Endothelial cell of umbilical vein (primary cell): ENCODE measurements around the gene TMPRSS11E. TPM values are rescaled to one million over a fixed set of nuclear protein-coding genes. Genes with fewer than 3 reads are reported as not detected.

Experiments used
- BruUV-seq: library from RNA; stranded (reverse); fragments of 400-500 nt; replicated peaks from 2 replicates; lab custom pipeline; 2021; lab: Mats Ljungman, UMichigan
- CTCF ChIA-PET: fragments of 300-600, 350-600 bp; sonication (Branson Sonifier 250); formaldehyde crosslinking; loops from one replicate; lab custom pipeline; 2021; ENCODE audit warnings: antibody characterized with exemption, inconsistent platforms; lab: Charles Lee
- POLR2A ChIA-PET: fragments of 300-600, 350-600 bp; sonication (Branson Sonifier 250); formaldehyde crosslinking; loops from one replicate; lab custom pipeline; 2021; ENCODE audit warnings: antibody characterized with exemption, inconsistent platforms; lab: Charles Lee
- DNase-seq: peaks from one replicate; pipeline ENCODE4 v3.0.0-alpha.2; 2011; ENCODE audit warnings: low read depth, low spot score
- FAIRE-seq: peaks from 2 replicates; lab custom pipeline; 2011; peaks lifted over from hg19 to GRCh38; lab: Jason Lieb, UNC
- H2AFZ ChIP-seq: 2 replicates; pipeline ENCODE4 v1.6.0; 2012; ENCODE audit warnings: low read depth, low read length, control low read depth, inconsistent platforms
- H3K27ac ChIP-seq: 2 replicates; pipeline ENCODE4 v1.5.1; 2011; ENCODE audit warnings: low read depth, mild to moderate bottlenecking, control low read depth, low read length, moderate library complexity; ENCODE audit not compliant: insufficient read depth
- H3K27me3 ChIP-seq, 2 experiments: 2 replicates each; pipeline versions ENCODE4 v1.6.0 to v1.6.1; 2011; ENCODE audit warnings: low read length in 2 of 2, mixed read lengths in 1 of 2; ENCODE audit not compliant: control insufficient read depth in 2 of 2, insufficient read depth in 2 of 2
- H3K36me3 ChIP-seq, 2 experiments: 2 replicates in 1 of 2; 3 replicates in 1 of 2; pipeline ENCODE4 v1.5.1; 2011; ENCODE audit warnings: low read length in 2 of 2, mild to moderate bottlenecking in 1 of 2, moderate library complexity in 1 of 2; ENCODE audit not compliant: control insufficient read depth in 2 of 2, insufficient read depth in 2 of 2; ENCODE audit errors: extremely low read depth in 1 of 2
- H3K4me1 ChIP-seq: 3 replicates; pipeline ENCODE4 v1.5.1; 2011; ENCODE audit warnings: mild to moderate bottlenecking, low read length; ENCODE audit not compliant: control insufficient read depth, insufficient read depth; ENCODE audit errors: extremely low read depth
- H3K4me2 ChIP-seq: 2 replicates; pipeline ENCODE4 v1.6.1; 2011; ENCODE audit warnings: low read length, control low read depth, mixed read lengths; ENCODE audit not compliant: insufficient read depth
- H3K4me3 ChIP-seq, 3 experiments: fragments of 200-600 bp in 1 of 3; sonication (generic), shearing (Covaris generic) in 1 of 3; replicated peaks in 1 of 3; 2 replicates each; pipeline ENCODE4 v1.5.1; 2011 to 2016; ENCODE audit warnings: control low read depth in 3 of 3, low read length in 3 of 3, mild to moderate bottlenecking in 2 of 3, inconsistent platforms in 1 of 3, low read depth in 1 of 3, moderate library complexity in 1 of 3; ENCODE audit not compliant: insufficient read depth in 1 of 3
- H3K79me2 ChIP-seq: 2 replicates; pipeline ENCODE4 v1.6.0; 2012; ENCODE audit warnings: low read length, inconsistent platforms; ENCODE audit not compliant: control insufficient read depth, insufficient read depth
- H3K9ac ChIP-seq: replicated peaks from 2 replicates; pipeline ENCODE3; 2011; ENCODE audit warnings: low read length, control low read depth; ENCODE audit not compliant: insufficient read depth; ENCODE audit errors: extremely low read depth
- H3K9me1 ChIP-seq: replicated peaks from 3 replicates; pipeline ENCODE4 v1.6.0; 2011; ENCODE audit warnings: mild to moderate bottlenecking, low read length; ENCODE audit not compliant: control insufficient read depth, insufficient read depth; ENCODE audit errors: extremely low read depth
- H3K9me3 ChIP-seq: replicated peaks from 2 replicates; pipeline ENCODE4 v1.5.1; 2012; ENCODE audit warnings: low read length, inconsistent platforms; ENCODE audit not compliant: control insufficient read depth, insufficient read depth
- H4K20me1 ChIP-seq: replicated peaks from 2 replicates; pipeline ENCODE3; 2011; ENCODE audit warnings: mild to moderate bottlenecking, low read length; ENCODE audit not compliant: control insufficient read depth, insufficient read depth; ENCODE audit errors: extremely low read depth
- CTCF ChIP-seq, 2 donors: IDR thresholded peaks; 1 replicate in 1 of 2; 2 replicates in 1 of 2; pipeline ENCODE4 v1.5.1; 2011; ENCODE audit warnings: low read length in 2 of 2, mild to moderate bottlenecking in 2 of 2, moderate library complexity in 2 of 2, control low read depth in 1 of 2, inconsistent platforms in 1 of 2, low read depth in 1 of 2; ENCODE audit not compliant: insufficient read depth in 1 of 2; ENCODE audit errors: extremely low read depth in 1 of 2
- EZH2 ChIP-seq: IDR thresholded peaks from 2 replicates; pipeline ENCODE4 v1.6.1; 2012; ENCODE audit warnings: borderline replicate concordance, low read depth, mild to moderate bottlenecking, moderate library complexity, low read length, inconsistent platforms; ENCODE audit not compliant: severe bottlenecking
- FOS ChIP-seq: IDR thresholded peaks from 2 replicates; pipeline ENCODE4 v1.6.1; 2011; ENCODE audit warnings: mild to moderate bottlenecking, low read length, moderate library complexity, borderline replicate concordance; ENCODE audit not compliant: insufficient read depth
- GATA2 ChIP-seq: IDR thresholded peaks from 2 replicates; pipeline ENCODE4 v1.7.0; 2011; ENCODE audit warnings: low read depth, mild to moderate bottlenecking, moderate library complexity, mixed read lengths, low read length; ENCODE audit not compliant: insufficient read length, insufficient read depth
- JUN ChIP-seq: IDR thresholded peaks from 2 replicates; pipeline ENCODE4 v1.6.1; 2011; ENCODE audit warnings: borderline replicate concordance, low read depth; ENCODE audit not compliant: insufficient read length, insufficient read depth
- MYC ChIP-seq: IDR thresholded peaks from one replicate; pipeline ENCODE4 v1.6.1; 2011; ENCODE audit warnings: mild to moderate bottlenecking, low read depth, low read length
- POLR2A ChIP-seq: IDR thresholded peaks from 2 replicates; pipeline ENCODE4 v1.6.1; 2012; ENCODE audit warnings: low read depth, mild to moderate bottlenecking, control low read depth, low read length
- POLR2AphosphoS5 ChIP-seq: IDR thresholded peaks from 2 replicates; pipeline ENCODE4 v1.6.1; 2012; ENCODE audit warnings: low read depth, mild to moderate bottlenecking, control low read depth, low read length, moderate library complexity; ENCODE audit not compliant: insufficient read depth
- dilution Hi-C: fragments of 300-500 bp; cut with MboI; formaldehyde crosslinking; loops from one replicate; pipeline ENCODE4 v1.15.0; 2019; ENCODE audit warnings: low sequenced_read_pairs; ENCODE audit not compliant: extremely low pct_ligation_motif_present
- intact Hi-C: fragments of 100-400 bp; cut with micrococcal nuclease; formaldehyde crosslinking; loops from one replicate; pipeline ENCODE4 v1.10.0; 2022
- polyA plus RNA-seq, 4 experiments: library from polyadenylated mRNA; depleted of rRNA in 3 of 4; stranded (reverse) in 3 of 4; unstranded in 1 of 4; fragments of >200 nt; gene quantifications; 2 replicates each; pipeline versions ENCODE4 v1.2.1 to v1.2.3, GENCODE V29; 2011 to 2012; ENCODE audit warnings: missing spikeins in 1 of 4
- total RNA-seq: library from RNA; stranded (reverse); gene quantifications from 2 replicates; pipeline ENCODE4 v1.2.3, GENCODE V29; 2021
- TF ChIP-seq, protein P1 (sequence below): IDR thresholded peaks from 2 replicates; pipeline ENCODE4 v1.6.1; 2011; ENCODE audit not compliant: insufficient read depth, insufficient read length

The TMPRSS11E gene
- total and polyA plus RNA-seq, 2 donors (not counting 3 experiments of a cell fraction or from before 2014, with no cell fraction given) = not detected

DNA sequence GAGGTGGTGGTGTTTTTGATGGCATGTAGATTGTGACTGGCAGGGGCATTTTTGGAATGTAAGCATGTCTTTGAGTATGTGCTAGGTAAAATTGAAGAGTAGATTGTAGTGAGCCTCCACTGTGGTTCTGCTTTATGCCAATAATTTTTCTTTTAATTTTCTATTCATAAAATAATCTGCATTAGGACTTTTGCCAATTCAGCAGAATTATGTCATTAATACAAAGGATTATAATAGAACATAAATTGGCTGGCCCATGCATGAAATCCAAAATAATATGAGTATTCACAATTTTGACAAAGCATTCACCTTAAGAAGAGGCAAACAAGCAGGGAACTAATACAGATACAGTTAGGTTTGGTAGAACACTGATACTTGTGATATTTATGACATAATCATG lies 14.9 kb upstream of the TMPRSS11E start:
- no TSS peak for BruUV-seq
- Histone ChIP-seq H3K27me3 (no peaks in the 10 kb centered on the region), H3K9me1 (no peaks in the 10 kb centered on the region), H4K20me1 (no peaks in the 10 kb centered on the region), H2AFZ (no peak overlapping the region), H3K9me3 (no peaks in the 10 kb centered on the region), H3K4me1 (no peaks in the 10 kb centered on the region), H3K27ac (no peak overlapping the region), H3K4me3 (no peak overlapping the region), H3K79me2 (no peaks in the 10 kb centered on the region), H3K4me2 (no peak overlapping the region), H3K36me3 (no peaks in the 10 kb centered on the region), H3K9ac (no peak overlapping the region)
- FAIRE-seq (no peak), DNase-seq (no peak)
- intact Hi-C loops = no loop called here
- no peak for TF ChIP-seq JUN
- no peak for TF ChIP-seq GATA2
- TF ChIP-seq POLR2AphosphoS5 = no peak
- TF ChIP-seq EZH2 = no peak
- no peak for TF ChIP-seq CTCF (IDR thresholded peaks at IDR 0.05; ENCODE audit: extremely low read depth in 1 of 2, insufficient read depth in 1 of 2, low read depth in 1 of 2, low read length in 2 of 2)
- TF ChIP-seq, protein P1, sequence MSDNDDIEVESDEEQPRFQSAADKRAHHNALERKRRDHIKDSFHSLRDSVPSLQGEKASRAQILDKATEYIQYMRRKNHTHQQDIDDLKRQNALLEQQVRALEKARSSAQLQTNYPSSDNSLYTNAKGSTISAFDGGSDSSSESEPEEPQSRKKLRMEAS = no peak
- TF ChIP-seq MYC = no peak
- TF ChIP-seq POLR2A = no peak
- no peak for TF ChIP-seq FOS
- ChIA-PET CTCF (no interaction called here), POLR2A (no interaction called here)
- dilution Hi-C loops = no loop called here
